Astrocyte of the hippocampus (primary cell): ENCODE measurements around the gene DIRAS1.
"Not testable (repeated sequence)": the region's sequence is repeated elsewhere in the genome, so short reads cannot be mapped to it uniquely, and the experiment has no call there.

Source experiments
- DNase-seq: peaks from one replicate; pipeline ENCODE4 v3.0.0; 2011; ENCODE audit warnings: low read depth, low spot score

The DIRAS1 gene

DNA sequence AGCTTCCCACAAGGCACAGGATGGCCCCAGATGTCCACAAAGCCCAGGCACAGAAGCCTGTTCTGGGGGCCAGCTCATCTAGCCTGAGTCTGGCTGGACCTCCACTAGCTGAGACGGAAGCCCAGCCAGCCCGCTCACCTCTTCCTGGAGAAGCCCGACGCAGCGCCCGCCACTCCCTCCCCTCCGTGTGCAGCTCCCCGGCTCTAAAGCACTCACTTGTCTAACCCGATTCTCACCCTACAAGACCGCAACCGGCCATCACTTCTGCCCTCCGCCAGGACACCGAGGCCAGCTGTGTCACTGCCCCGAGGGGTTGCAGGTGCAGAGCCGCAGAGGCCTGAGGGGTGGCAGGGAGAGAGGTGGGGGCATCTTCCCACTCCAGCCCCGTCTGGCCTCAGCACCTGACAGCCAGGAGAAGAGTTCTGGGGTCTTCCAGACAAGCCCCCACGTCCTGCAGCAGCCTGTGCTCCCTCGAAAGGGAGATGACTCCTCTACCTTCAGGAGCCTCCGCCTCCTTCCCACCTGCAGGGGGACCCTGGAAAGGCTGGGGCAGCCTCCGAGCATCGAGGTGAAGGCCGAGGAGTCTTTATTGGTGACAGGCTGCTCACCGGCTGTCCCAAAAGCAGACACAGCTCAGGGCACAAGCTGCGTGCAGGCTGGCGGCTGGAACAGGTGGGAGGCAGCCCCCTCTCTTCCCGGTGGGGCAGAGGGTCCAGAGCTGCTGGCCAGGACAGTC is 5.9 kb upstream of the DIRAS1 start:
- no peak for DNase-seq

DNA sequence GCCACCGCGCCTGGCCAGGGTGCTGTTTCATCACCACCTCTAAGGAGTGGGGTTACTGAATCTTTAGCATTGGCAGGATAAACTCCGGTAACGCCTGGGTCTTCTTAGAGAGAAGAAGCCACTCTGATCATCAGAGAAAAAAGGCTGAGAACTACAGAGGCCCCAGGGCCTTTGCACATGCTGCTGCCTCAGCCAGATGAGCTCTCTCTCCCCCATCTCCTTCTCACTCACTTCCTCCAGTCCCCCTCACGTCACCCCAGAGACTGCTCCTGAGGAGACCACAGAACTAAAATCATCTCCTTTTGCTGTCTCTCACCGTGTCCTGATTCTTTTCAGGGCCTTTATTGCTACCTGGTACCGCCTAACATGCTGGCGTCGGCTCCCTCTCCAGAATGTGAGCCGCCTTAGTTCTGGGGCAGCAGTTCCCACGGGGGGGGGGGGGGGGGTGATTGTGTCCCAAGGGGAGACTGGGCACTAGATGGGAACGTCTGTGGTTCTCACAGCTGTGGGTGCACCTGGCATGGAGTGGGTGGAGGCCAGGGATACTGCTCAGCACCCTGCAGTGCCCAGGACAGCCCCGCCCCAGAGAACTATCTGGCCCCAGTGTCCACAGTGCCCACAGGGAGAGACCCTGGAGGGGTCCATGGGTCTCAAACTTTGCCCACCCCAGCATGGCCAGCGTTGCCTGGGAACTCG is 5.1 kb upstream of the DIRAS1 start:
- DNase-seq, result no peak

DNA sequence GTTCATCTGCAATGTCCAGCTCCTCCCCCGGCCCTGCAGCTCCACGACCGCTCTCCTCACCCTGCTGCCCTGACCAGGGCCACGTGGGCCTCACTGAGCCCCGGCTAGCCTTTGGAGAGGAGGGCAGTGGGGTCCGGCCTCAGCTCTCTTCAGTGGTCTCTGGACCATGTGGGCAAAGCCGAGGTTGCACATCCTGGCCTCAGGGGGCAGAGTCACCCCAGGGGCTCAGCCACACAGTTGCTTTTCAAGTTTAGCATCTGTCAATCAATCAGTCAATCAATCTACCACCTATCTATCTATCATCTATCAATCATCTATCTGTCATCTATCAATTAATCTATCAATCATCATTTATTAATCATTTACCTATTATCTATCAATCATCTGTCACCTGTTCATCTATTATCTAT is 3.0 kb upstream of the DIRAS1 start:
- DNase-seq, result no peak

DNA sequence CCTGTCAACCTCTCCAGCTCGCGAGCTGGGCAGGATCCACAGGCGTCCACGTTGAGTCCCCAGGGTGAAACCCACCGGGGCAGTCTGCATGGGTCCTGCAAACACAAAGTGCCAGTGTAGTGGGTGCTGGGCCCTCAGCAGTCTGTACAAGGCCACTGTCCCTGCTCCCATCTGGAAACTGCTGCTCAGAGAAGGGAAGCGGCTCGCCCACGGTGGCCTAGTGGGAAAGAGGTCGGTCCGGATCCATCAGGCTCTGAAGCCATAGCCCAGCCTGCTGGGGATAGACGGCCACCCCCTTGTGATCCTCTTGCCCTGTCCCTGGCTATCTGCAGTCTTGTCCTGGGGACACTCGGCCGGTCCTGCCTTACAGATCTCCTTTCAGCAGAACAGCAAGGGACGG is 2.6 kb upstream of the DIRAS1 start:
- DNase-seq, result no peak

DNA sequence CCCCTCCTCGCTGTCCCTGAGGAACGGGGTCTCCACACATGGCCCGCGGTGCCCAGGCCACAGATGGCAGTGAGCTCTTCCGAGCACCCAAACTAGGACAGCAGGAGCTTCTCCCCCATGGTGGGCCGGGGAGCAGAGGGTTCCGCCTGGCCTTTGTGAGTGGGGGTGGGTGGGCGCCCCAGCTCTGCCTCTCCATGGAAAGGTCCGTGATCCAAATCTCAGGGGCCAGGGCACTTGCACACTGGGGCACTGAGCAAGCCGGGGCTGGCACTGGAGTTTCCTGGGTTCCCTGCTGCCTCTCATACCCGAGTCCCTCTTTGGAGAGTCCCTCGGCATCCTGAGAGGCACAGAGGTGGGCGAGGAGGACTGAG is 2.2 kb upstream of the DIRAS1 start:
- no peak for DNase-seq

DNA sequence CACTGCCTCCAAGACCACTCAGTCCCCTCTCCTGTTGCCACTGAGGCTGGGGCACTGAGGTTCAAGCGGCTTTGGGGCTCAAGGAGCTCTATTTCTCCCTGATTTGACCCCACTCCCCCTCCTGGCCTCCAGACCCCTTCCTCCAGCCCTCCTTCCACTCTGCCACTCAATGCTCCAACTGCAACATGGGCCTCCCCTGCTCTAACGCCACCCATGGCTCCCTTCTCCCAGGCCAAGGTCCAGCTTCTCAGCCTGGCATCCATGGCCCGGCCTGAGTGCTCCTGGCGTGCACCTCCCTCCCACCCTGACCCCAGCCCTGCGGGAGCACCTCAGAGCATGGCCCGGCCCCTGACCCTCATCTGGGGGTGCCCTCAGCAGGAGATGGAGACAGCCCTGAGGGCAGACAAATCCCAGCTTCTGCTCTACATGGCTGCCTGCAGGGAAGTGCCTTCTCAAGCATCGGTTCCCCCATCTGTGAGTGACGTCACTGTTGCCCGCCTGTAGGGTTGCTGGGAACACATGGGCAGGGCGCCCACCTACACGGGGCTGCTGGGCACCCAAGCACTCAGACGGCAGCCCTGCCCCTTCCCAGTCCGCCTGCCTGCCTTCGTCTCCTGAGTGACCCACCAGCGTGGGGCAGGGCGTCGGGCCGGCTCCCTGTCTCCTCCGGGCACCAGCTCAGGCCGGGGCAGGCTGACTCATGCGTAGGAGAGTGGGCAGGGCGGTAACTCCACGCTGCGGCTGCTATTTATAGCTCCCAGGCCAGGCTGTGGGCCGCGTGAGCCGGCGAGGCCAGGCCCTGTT is 1.6 kb upstream of the DIRAS1 start:
- peak; percentile 86 for DNase-seq

DNA sequence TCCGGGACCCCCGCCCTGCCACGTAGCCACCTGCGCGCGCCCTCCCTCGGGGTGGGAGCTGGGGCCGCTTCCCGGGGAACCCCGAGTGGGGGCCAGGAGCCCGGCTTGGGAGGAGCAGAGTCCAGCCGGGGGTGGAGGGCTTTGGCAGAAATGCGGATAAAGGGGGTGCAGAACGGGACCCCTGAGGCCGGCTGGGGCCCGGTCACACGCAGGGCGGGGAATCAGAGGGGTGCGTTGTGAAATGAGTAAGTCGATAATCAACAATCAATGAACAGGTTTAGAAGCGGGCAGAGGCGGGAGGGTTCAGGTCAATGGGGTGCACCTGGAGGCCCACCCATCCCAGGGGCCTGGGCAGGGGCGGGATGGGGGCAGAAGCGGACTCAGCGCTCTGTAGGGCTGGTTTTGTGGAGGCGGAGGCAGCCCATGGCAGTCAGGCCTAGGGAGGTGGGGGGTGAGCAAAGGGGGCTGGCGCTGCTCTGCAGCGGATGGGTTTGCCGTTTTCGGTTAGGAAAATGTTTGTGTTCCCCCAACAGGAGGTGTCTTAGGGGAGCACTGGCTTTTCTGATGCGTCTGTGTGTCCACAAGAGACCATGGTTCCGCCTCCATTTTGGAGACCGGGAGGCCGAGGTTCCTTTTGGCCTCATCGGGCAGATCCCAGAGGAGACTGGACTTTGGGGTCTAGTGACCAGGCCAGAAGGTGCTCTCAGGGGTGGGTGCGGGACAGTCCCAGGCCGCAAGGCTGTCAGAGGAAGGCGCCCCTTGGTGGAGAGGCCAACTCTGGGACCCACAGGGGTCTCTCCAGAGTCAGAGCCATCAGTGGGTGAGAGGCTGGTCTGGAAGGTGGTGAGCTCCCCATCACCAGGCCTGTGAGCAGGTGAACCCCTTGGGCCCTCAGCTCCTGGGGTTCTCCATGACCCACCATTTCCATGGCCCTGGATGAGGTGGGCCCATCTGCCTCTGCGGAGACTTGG is 683 bp upstream of the DIRAS1 start:
- DNase-seq, result no peak

DNA sequence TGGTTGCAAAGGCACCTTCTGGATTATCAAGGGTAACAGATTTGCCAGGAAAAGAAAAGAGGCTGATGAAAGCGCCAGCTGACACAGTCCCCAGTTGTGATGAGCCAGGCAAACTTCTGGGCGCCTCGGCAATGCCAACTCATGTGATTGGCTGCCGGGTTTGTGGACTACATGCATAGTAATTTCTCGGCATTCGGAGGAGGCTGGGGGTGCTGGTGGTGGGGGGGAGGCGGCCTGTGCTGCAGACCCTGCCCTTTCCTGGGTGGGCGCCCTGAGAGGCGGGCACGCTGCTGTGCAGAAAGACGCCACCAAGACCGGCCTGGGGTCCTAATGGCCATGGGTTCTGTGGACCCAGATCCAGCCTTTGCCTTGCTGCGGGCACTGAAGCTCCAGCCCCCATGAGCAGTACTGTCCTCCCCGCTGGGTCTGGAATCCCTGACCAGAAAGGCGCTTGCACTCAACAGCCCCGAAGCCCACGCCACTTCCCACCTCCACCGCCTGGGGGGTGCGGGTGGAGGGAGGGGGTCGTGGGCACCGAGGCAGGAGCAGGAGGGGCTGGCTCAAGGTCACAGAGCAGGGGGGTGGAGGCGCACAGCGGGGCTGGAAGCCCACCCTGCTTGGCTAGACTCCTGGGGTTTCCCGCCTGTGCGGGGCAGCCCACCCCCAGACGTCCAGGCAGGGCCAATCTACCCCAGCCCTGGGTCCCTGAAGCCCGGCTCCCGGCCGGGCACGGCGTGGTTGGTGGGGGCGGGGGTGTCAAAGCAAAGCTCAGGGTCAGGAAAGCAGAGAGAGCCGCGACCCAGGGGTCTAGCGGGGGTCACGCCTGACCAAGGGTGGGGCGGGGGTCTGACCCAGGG is 1.0 kb downstream of the DIRAS1 start:
- peak; percentile 62 for DNase-seq

DNA sequence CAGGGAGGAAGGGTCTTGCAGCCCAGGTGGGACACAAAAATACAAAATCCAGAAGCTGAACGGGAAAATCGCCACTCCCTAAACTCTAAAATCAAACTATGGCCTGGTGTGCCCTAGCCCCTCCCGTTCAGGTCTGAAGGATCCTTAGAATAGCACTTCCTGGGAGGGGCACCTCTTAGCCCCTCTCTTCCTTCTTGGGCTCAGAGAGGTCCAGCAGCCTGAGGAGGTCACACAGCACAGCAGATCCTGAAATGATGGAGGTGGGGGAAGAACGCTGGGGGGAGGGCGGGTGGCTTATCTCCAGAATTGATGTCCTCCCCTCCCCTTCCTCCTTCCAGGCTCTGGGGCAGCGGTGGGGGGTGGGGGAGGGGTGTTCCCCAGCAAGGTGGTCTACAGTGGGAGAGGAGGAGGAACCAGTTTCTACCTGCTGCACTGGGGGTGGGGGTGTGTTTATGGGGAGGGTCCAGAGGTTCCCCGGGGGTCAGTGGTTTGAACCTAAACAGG is 1.9 kb downstream of the DIRAS1 start:
- no peak for DNase-seq

DNA sequence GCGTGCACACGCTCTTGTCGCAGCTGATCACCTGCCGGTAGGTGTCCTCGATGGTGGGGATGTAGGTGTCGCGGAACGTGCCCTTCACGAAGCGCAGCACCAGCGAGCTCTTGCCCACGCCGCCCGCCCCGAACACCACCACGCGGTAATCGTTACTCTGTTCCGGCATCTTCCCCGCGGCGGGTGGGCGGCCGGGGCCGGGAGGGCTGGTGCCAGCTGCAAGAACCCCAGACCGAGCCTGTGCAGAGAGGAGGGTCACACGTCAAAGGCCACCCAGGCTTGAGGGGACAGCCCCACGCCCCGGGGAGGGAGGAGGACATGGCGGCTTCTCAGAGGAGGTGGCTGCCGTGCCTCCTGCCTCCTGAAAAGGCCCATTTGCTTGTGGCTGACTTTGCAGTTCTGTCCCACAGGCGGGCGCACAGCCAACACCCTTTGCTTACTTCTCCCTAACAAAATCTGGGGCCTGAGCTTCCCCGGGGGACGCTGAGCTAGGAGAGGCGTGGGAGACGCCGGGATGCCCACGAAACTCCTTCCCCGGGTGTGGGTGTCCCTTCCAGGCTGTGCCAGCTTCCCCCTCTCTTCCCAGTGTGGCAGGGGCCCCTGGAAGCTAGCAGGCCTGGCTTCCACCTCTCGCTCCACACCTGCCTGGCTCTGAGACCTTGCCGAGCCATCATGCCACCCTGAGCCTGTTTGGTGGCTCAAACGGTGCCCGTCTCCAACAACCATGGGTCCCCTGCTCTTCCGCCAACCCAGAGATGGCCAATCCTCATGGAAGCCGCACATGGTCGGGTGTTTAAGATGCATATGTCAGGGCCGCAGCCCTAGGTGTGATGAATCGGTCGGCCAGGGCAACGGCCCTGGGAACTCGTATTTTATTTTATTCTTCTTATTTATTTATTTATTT is 3.3 kb downstream of the DIRAS1 start:
- no peak for DNase-seq

DNA sequence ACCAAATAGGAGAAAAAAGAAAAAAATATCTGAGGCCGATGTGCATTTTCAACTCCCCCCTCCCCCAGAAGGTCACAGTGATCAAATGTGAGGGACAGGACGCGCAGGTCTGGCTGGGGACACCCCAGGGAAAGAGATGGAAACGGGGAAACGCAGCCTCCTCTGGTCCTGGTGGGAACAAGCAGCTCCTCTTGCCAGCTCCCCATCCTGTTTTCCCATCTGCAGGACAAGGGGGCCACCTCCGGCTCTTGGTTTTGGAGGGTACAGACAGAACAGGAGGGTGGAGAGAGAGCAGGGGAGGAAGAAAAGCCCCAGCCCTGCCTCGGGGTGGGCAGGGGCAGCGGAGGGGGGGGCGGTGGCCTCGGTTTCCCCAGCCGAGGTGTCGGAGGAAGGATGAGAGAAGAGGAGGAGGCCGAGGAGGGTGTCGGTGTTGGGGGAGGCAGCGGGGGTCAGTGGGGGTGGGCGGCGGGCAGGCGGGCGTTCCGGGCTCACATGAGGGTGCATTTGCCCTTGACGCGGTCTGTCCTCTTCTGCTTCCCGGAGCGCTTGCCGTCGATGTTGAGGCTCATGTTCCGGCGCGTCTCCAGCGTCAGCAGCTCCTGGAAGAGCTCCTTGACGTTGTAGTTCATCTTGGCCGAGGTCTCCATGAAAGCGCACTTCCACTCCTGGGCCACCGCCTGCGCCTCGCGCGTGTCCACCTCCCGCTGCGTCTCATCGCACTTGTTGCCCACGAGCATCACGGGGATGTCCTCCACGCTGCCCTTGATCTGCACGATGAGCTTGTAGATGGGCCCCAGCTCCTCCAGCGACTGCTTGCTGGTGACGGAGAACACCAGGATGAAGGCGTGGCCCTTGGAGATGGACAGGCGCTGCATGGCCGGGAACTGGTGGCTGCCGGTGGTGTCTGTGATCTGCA is 4.2 kb downstream of the DIRAS1 start:
- no peak for DNase-seq

DNA sequence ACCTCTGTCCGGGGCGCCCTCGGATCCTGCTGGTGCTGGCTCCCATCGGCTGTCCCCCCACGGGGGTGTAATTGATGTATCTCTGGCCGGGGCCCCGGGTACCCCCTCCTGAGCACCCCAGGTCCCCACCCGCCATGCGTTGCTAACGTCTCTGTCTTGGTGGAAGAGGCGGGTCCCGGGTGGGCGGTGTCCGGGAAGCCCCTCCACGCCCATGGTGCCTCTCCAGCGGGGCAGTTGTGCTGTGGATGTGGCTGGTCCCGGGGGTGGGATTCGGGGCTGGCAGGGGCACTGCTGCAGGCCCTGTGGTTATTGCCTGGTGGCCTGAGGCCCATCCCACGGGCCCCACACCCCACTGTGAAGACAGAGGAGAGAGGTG is 4.9 kb downstream of the DIRAS1 start:
- DNase-seq, result no peak

DNA sequence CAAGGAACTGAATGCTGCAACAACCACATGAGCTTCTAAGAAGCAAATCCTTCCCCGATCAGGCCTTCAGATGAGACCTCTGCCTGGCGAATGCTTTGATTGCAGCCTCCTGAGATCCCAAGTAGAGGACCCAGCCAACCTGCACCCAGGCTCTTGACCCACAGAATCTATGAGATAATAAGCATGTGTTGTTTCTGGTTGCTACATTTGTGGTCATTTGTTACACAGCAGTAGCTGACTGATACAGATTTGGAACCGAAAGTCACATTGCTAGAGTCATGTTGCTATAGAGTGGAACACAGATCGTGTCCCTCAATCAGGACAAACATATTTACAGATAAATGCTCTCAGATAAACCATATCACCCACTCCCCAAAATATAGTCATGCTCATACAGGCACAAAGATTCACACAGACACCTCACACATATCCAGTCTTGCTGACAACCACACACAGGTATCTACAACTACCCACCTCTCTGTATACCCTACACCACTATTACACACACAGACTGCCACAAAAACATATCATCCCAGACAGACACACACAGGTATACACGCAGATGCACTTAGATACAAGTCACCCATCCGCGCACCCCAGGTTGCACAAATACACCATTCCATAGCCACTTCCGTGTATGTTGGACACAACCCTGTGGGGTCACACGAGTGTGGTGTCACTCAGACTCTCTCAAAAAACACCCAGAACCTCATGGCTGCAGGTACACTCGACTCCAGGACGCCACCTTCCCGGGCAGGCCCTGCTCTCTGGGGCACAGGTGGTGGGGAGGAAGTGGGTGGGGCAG is 5.5 kb downstream of the DIRAS1 start:
- DNase-seq, result no peak

DNA sequence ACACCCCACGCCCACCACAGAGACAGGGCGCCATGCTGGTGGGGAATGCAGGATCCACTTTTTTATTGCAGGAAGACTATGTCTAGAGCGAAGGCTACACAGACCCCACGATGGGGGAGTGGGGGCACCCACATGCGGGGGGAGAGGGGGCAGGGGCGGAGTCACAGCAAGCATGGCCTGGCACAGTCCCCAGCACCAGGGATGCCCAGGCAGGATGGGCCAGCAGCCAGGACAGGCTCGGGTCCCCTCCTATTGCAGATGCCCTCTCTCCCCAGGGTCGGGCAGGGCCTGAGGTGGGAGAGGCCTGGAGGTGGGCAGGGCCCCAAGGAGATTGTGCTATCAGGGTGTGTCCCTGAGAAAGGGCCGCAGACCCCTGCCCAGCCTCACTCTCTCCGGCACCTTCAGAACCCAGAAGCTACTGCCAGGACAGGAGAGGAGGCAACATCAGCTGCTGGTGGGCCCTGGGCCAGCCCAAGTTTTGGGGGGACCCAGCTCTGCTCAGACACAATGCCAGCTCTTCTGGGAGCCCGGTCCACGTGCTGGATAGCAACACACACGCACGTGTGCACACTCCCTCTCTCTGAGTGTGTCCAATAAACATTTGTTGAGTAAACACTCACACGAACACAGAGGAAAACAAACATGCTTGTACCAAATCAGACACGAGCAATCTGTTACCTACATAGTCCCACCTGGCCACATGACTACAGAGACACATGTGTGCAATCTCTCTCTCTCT is 6.5 kb downstream of the DIRAS1 start:
- no peak for DNase-seq

DNA sequence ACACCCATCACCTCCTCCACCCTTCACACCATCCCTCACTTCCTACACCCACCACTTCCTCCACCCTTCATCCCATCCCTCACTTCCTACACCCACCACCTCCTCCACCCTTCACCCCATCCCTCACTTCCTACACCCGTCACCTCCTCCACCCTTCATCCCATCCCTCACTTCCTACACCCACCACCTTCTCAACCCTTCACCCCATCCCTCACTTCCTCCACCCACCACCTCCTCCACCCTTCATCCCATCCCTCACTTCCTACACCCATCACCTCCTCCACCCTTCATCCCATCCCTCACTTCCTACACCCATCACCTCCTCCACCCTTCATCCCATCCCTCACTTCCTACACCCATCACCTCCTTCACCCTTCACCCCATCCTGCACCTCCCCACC is 7.1 kb downstream of the DIRAS1 start:
- not testable (repeated sequence) for DNase-seq

DNA sequence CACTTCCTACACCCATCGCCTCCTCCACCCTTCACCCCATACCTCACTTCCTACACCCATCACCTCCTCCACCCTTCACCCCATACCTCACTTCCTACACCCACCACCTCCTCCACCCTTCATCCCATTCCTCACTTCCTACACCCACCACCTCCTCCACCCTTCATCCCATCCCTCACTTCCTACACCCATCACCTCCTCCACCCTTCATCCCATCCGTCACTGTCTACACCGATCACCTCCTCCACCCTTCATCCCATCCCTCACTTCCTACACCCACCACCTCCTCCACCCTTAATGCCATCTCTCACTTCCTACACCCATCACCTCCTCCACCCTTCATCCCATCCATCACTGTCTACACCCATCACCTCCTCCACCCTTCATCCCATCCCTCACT is 8.0 kb downstream of the DIRAS1 start:
- not testable (repeated sequence) for DNase-seq

DNA sequence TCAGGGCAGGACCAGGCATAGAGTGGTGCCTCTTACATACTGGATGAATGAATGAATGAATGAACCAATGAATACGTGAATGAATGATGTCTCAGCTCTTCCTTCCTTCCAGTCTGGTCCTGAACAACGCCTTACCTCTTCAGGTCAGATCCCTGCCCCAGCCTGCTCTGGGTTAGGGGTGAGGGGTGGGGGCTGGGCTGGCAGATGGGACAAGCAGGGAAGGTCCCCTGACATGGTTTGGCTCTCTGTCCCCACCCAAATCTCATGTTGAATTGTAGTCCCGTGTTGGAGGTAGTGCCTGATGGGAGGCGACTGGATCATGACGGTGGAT is 9.3 kb downstream of the DIRAS1 start:
- DNase-seq, result no peak
